GM23338 (cell line): ENCODE measurements around the gene FHIP1A. TPM values are rescaled to one million over a fixed set of nuclear protein-coding genes. Genes with fewer than 3 reads are reported as not detected.

Experiments
- ATAC-seq: fragments of 200-7000 bp; cut with Tn5 transposase; 3 replicates; pipeline ENCODE4 v1.9.1; 2020
- DNase-seq: peaks from one replicate; pipeline ENCODE4 v3.0.0-alpha.2; 2015; ENCODE audit warnings: low spot score
- H2AFZ ChIP-seq: fragments of 200-600 bp; sonication (generic); 2 replicates; pipeline ENCODE4 v1.8.0; 2016; ENCODE audit warnings: antibody characterized with exemption, mild to moderate bottlenecking, moderate library complexity
- H3F3A ChIP-seq: fragments of 200-600 bp; sonication (generic); replicated peaks from 2 replicates; pipeline ENCODE4 v1.8.0; 2017; ENCODE audit warnings: antibody characterized with exemption, mixed run types, low read depth
- H3K27ac ChIP-seq: fragments of 200-600 bp; sonication (generic); 2 replicates; pipeline ENCODE4 v1.6.1; 2016; ENCODE audit warnings: low read depth
- H3K27me3 ChIP-seq: fragments of 200-600 bp; sonication (generic); 2 replicates; pipeline ENCODE4 v1.8.0; 2016; ENCODE audit warnings: mild to moderate bottlenecking, mixed run types, moderate library complexity; ENCODE audit not compliant: insufficient read depth
- H3K36me3 ChIP-seq: fragments of 200-600 bp; sonication (generic); 2 replicates; pipeline ENCODE4 v1.8.0; 2016; ENCODE audit warnings: mild to moderate bottlenecking; ENCODE audit not compliant: insufficient read depth
- H3K4me1 ChIP-seq: fragments of 200-600 bp; sonication (generic); 2 replicates; pipeline ENCODE4 v1.8.0; 2016; ENCODE audit warnings: mild to moderate bottlenecking, moderate library complexity; ENCODE audit not compliant: insufficient read depth
- H3K4me2 ChIP-seq: fragments of 200-600 bp; sonication (generic); 2 replicates; pipeline ENCODE4 v1.7.1; 2017; ENCODE audit warnings: mixed run types
- H3K4me3 ChIP-seq: fragments of 200-600 bp; sonication (generic); 2 replicates; pipeline ENCODE4 v1.6.1; 2016; ENCODE audit warnings: mixed run types
- H3K79me2 ChIP-seq: fragments of 200-600 bp; sonication (generic); replicated peaks from 2 replicates; pipeline ENCODE4 v1.8.0; 2017; ENCODE audit warnings: mild to moderate bottlenecking; ENCODE audit not compliant: insufficient read depth
- H3K9me2 ChIP-seq: fragments of 200-600 bp; sonication (generic); 2 replicates; pipeline ENCODE4 v1.8.0; 2017; ENCODE audit not compliant: insufficient read depth
- H4K20me1 ChIP-seq: fragments of 200-600 bp; sonication (generic); replicated peaks from 2 replicates; pipeline ENCODE4 v1.8.0; 2017; ENCODE audit warnings: mild to moderate bottlenecking; ENCODE audit not compliant: insufficient read depth
- H3K27ac Mint-ChIP-seq: 2 replicates; pipeline ENCODE4 v1.8.0; 2020; ENCODE audit warnings: inconsistent platforms, mild to moderate bottlenecking, moderate library complexity, mixed read lengths
- H3K27me3 Mint-ChIP-seq: 3 replicates; pipeline ENCODE4 v1.8.0; 2022; ENCODE audit warnings: low read depth, mild to moderate bottlenecking, moderate library complexity, mixed read lengths, inconsistent platforms; ENCODE audit not compliant: insufficient read depth, poor library complexity
- H3K36me3 Mint-ChIP-seq: 3 replicates; pipeline ENCODE4 v1.8.0; 2021; ENCODE audit warnings: low read depth, mild to moderate bottlenecking, inconsistent platforms, moderate library complexity, mixed read lengths
- H3K4me1 Mint-ChIP-seq: 3 replicates; pipeline ENCODE4 v1.8.0; 2020; ENCODE audit warnings: mild to moderate bottlenecking, inconsistent platforms, mixed read lengths
- H3K4me3 Mint-ChIP-seq: 3 replicates; pipeline ENCODE4 v1.8.0; 2021; ENCODE audit warnings: moderate library complexity, mild to moderate bottlenecking, inconsistent platforms, mixed read lengths
- H3K9me3 Mint-ChIP-seq: 3 replicates; pipeline ENCODE4 v1.8.0; 2020; ENCODE audit warnings: moderate library complexity, mild to moderate bottlenecking, inconsistent platforms, mixed read lengths
- EZH2 ChIP-seq: fragments of 200-600 bp; sonication (generic); IDR thresholded peaks from one replicate; pipeline ENCODE4 v1.8.0; 2017; ENCODE audit warnings: antibody characterized with exemption, mild to moderate bottlenecking, low read depth; ENCODE audit not compliant: unreplicated experiment
- EZH2phosphoT487 ChIP-seq: fragments of 200-600 bp; sonication (generic); IDR thresholded peaks from one replicate; pipeline ENCODE4 v1.8.1; 2018; ENCODE audit warnings: antibody characterized with exemption; ENCODE audit not compliant: unreplicated experiment
- JUNB ChIP-seq: IDR thresholded peaks from one replicate; pipeline ENCODE4 v1.6.1; 2016; ENCODE audit warnings: antibody characterized with exemption; ENCODE audit not compliant: unreplicated experiment
- NANOG ChIP-seq: IDR thresholded peaks from 2 replicates; pipeline ENCODE4 v1.6.1; 2016; ENCODE audit warnings: antibody characterized with exemption, borderline replicate concordance
- POLR2AphosphoS5 ChIP-seq: IDR thresholded peaks from 2 replicates; pipeline ENCODE4 v1.6.1; 2016; ENCODE audit warnings: antibody characterized with exemption, low read depth
- ZNF114 ChIP-seq: fragments of 250-450 bp; sonication (Bioruptor Pico); IDR thresholded peaks from 2 replicates; pipeline ENCODE4 v1.5.0; 2020; ENCODE audit warnings: mild to moderate bottlenecking, moderate library complexity
- ZNF331 ChIP-seq: fragments of 250-450 bp; sonication (Bioruptor Pico); IDR thresholded peaks from 2 replicates; pipeline ENCODE4 v1.5.0; 2020; ENCODE audit warnings: low read depth, mild to moderate bottlenecking, moderate library complexity
- polyA plus RNA-seq: library from polyadenylated mRNA; unstranded; fragments of >200 nt; fragmentation: Nextera tagmentation; extraction: Ambion mirVana; gene quantifications from 2 replicates; pipeline ENCODE4 v1.2.1, GENCODE V29; 2016
- total RNA-seq: library from RNA; depleted of rRNA; stranded (reverse); fragments of >200 nt; shearing (Covaris generic); gene quantifications from 2 replicates; pipeline ENCODE4 v1.2.3, GENCODE V29; 2014
- TF ChIP-seq, protein P1 (sequence below): IDR thresholded peaks from one replicate; pipeline ENCODE4 v1.6.1; 2018; ENCODE audit warnings: antibody characterized with exemption; ENCODE audit not compliant: unreplicated experiment
- TF ChIP-seq, protein P2 (sequence below): fragments of 250-450 bp; sonication (Bioruptor Pico); IDR thresholded peaks from 2 replicates; pipeline ENCODE4 v1.5.0; 2020; ENCODE audit warnings: mild to moderate bottlenecking, moderate library complexity

The FHIP1A gene
- total and polyA plus RNA-seq, 2 experiments from 2014 or later: 11.3 to 108 TPM

DNA sequence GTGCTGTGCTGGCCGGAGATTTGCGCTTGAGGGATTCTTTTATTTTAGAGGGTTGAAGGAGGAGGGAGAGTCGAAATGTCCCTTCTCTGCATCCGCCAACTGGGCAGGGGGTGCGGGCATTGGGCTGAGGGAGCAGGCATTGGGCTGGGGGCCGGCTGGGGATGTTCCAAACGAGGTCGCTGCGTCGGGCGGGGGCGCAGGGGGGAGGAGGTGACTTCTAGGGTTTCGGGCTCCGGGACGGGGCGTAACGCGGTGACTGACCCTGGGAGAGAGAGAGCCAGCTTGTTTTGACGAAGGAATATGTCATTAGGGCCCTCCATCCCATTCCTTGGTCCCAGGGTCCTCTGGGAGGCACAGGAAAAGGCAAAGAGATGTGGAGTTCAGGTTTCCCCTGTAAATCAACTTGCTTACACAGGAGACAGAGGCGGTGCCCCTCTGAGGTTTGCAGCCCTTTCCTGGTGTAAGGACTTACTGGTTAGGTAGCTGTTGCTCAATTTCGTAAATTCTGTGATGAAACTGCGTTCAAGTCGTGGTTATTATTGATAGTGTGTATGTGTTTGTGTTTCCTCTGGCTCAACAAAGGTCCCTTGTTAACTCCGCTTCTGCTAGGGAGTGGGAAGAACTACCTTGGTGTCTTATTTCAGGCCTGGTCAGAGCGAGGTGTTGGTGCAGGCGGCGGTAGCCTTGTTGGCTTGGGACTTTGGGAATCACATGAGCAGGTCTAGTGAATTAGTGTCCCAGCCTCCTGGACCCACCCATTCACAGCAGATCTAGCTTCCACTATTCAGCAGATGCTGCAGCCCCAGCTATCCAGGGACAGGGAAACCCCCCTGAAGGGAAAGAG, 716 bp downstream of the FHIP1A start:
- peaks cover 30% of the 10 kb centered on the region for H3K4me1 Mint-ChIP-seq
- TF ChIP-seq POLR2AphosphoS5 (0 out of 2 replicates have a peak, but pooled peaks have one; percentile 28), JUNB (no peak)
- Histone ChIP-seq H3K4me3 (peak overlapping the region; percentile 86), H3K36me3 (no peaks in the 10 kb centered on the region), H3K9me2 (no peaks in the 10 kb centered on the region), H3K27me3 (no peaks in the 10 kb centered on the region), H3K27ac (peak overlapping the region; percentile 95), H3F3A (peaks cover 19% of the 10 kb centered on the region), H3K79me2 (peaks cover 63% of the 10 kb centered on the region), H3K4me1 (peaks cover 35% of the 10 kb centered on the region), H4K20me1 (peaks cover 18% of the 10 kb centered on the region; the same call in 1 of the 2 replicates), H3K4me2 (peak overlapping the region; percentile 88), H2AFZ (peak overlapping the region; percentile 85)
- peak; percentile 48 for ATAC-seq
- H3K27ac Mint-ChIP-seq: peak overlapping the region; percentile 96
- H3K36me3 Mint-ChIP-seq: peaks cover 6% of the 10 kb centered on the region
- H3K27me3 Mint-ChIP-seq: peaks cover 11% of the 10 kb centered on the region
- H3K9me3 Mint-ChIP-seq: no peaks in the 10 kb centered on the region; the same call in 1 of the 3 replicates
- peak; percentile 74 for DNase-seq
- H3K4me3 Mint-ChIP-seq: peak overlapping the region; percentile 94

DNA sequence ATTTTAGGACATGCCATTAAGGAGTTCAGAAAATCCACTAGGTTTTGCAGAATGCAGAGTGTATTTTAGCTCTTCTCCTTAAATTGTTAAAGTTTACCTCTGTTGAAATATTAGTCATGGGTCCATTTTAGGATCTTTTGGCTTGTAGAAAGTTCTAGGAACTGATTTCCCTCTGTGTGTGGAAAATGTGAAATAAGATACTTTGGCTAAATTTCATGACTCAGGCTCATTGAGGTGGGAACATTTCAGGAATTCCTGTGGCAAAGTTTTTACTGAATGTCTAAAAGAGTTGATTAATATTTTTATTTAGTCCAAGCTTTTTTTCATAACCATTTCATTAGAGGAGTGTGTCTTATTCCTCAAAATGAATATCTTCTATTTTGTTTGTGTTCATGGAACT, 7.0 kb downstream of the FHIP1A start:
- H3K79me2 ChIP-seq: peaks cover 93% of the 10 kb centered on the region
- H3K4me2 ChIP-seq: no peak overlapping the region
- no peak overlapping the region for H2AFZ ChIP-seq
- peak overlapping the region; percentile 91 for H3K27ac ChIP-seq
- H3K4me3 Mint-ChIP-seq: no peak overlapping the region
- no peak overlapping the region for H3K27ac Mint-ChIP-seq
- H3K4me1 ChIP-seq: peaks cover 51% of the 10 kb centered on the region
- H3F3A ChIP-seq: peaks cover 5% of the 10 kb centered on the region
- DNase-seq: no peak
- H3K4me1 Mint-ChIP-seq: peaks cover 40% of the 10 kb centered on the region
- no peak for ATAC-seq
- TF ChIP-seq POLR2AphosphoS5 (no peak), NANOG (no peak), ZNF331 (CRISPR knock-in tag) (no peak), EZH2 (no peak), EZH2phosphoT487 (no peak), ZNF114 (CRISPR knock-in tag) (no peak), JUNB (no peak)
- TF ChIP-seq, protein P1, sequence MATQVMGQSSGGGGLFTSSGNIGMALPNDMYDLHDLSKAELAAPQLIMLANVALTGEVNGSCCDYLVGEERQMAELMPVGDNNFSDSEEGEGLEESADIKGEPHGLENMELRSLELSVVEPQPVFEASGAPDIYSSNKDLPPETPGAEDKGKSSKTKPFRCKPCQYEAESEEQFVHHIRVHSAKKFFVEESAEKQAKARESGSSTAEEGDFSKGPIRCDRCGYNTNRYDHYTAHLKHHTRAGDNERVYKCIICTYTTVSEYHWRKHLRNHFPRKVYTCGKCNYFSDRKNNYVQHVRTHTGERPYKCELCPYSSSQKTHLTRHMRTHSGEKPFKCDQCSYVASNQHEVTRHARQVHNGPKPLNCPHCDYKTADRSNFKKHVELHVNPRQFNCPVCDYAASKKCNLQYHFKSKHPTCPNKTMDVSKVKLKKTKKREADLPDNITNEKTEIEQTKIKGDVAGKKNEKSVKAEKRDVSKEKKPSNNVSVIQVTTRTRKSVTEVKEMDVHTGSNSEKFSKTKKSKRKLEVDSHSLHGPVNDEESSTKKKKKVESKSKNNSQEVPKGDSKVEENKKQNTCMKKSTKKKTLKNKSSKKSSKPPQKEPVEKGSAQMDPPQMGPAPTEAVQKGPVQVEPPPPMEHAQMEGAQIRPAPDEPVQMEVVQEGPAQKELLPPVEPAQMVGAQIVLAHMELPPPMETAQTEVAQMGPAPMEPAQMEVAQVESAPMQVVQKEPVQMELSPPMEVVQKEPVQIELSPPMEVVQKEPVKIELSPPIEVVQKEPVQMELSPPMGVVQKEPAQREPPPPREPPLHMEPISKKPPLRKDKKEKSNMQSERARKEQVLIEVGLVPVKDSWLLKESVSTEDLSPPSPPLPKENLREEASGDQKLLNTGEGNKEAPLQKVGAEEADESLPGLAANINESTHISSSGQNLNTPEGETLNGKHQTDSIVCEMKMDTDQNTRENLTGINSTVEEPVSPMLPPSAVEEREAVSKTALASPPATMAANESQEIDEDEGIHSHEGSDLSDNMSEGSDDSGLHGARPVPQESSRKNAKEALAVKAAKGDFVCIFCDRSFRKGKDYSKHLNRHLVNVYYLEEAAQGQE: no peak
- TF ChIP-seq, protein P2, sequence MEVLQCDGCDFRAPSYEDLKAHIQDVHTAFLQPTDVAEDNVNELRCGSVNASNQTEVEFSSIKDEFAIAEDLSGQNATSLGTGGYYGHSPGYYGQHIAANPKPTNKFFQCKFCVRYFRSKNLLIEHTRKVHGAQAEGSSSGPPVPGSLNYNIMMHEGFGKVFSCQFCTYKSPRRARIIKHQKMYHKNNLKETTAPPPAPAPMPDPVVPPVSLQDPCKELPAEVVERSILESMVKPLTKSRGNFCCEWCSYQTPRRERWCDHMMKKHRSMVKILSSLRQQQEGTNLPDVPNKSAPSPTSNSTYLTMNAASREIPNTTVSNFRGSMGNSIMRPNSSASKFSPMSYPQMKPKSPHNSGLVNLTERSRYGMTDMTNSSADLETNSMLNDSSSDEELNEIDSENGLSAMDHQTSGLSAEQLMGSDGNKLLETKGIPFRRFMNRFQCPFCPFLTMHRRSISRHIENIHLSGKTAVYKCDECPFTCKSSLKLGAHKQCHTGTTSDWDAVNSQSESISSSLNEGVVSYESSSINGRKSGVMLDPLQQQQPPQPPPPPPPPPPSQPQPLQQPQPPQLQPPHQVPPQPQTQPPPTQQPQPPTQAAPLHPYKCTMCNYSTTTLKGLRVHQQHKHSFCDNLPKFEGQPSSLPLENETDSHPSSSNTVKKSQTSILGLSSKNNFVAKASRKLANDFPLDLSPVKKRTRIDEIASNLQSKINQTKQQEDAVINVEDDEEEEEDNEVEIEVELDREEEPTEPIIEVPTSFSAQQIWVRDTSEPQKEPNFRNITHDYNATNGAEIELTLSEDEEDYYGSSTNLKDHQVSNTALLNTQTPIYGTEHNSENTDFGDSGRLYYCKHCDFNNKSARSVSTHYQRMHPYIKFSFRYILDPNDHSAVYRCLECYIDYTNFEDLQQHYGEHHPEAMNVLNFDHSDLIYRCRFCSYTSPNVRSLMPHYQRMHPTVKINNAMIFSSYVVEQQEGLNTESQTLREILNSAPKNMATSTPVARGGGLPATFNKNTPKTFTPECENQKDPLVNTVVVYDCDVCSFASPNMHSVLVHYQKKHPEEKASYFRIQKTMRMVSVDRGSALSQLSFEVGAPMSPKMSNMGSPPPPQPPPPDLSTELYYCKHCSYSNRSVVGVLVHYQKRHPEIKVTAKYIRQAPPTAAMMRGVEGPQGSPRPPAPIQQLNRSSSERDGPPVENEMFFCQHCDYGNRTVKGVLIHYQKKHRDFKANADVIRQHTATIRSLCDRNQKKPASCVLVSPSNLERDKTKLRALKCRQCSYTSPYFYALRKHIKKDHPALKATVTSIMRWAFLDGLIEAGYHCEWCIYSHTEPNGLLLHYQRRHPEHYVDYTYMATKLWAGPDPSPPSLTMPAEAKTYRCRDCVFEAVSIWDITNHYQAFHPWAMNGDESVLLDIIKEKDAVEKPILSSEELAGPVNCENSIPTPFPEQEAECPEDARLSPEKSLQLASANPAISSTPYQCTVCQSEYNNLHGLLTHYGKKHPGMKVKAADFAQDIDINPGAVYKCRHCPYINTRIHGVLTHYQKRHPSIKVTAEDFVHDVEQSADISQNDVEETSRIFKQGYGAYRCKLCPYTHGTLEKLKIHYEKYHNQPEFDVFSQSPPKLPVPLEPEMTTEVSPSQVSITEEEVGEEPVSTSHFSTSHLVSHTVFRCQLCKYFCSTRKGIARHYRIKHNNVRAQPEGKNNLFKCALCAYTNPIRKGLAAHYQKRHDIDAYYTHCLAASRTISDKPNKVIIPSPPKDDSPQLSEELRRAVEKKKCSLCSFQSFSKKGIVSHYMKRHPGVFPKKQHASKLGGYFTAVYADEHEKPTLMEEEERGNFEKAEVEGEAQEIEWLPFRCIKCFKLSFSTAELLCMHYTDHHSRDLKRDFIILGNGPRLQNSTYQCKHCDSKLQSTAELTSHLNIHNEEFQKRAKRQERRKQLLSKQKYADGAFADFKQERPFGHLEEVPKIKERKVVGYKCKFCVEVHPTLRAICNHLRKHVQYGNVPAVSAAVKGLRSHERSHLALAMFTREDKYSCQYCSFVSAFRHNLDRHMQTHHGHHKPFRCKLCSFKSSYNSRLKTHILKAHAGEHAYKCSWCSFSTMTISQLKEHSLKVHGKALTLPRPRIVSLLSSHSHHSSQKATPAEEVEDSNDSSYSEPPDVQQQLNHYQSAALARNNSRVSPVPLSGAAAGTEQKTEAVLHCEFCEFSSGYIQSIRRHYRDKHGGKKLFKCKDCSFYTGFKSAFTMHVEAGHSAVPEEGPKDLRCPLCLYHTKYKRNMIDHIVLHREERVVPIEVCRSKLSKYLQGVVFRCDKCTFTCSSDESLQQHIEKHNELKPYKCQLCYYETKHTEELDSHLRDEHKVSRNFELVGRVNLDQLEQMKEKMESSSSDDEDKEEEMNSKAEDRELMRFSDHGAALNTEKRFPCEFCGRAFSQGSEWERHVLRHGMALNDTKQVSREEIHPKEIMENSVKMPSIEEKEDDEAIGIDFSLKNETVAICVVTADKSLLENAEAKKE (CRISPR knock-in tag): no peak
- H3K36me3 Mint-ChIP-seq: peaks cover 7% of the 10 kb centered on the region; the same call in 2 of the 3 replicates
- H3K9me2 ChIP-seq: no peaks in the 10 kb centered on the region
- peaks cover 20% of the 10 kb centered on the region; the same call in 1 of the 2 replicates for H4K20me1 ChIP-seq
- H3K4me3 ChIP-seq: no peak overlapping the region
- H3K36me3 ChIP-seq: no peaks in the 10 kb centered on the region
- no peaks in the 10 kb centered on the region for H3K27me3 Mint-ChIP-seq
- H3K9me3 Mint-ChIP-seq: no peaks in the 10 kb centered on the region; the same call in 2 of the 3 replicates
- no peaks in the 10 kb centered on the region for H3K27me3 ChIP-seq
